ENCODE measurements around the gene ZNF407. TPM values are rescaled to one million over a fixed set of nuclear protein-coding genes. Genes with fewer than 3 reads are reported as not detected.

The ZNF407 gene
- total and polyA plus RNA-seq, 3 donors from 2014 or later: 10.9 to 35.9 (median 30.8) TPM

DNA sequence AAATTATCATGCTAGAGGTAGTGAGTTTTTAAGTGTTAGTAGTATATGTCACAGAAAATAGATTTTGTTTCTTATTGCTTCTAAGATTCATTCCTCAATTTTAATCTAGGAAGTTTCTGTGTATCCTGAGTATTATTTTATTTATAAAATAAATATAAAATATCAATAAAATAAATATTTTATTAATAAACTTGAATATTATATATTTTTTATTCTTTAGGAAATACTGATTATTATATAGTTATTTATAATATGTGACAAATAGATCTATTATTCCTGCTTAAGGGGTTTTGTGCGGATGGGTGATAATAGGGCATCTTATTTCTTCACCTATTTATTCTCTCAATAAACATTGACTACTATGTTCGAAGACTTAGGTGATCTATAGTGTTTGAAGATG, 191.0 kb downstream of the ZNF407 start:
- Histone ChIP-seq H3K4me3 (no peak overlapping the region), H3K36me3 (ENCODE audit: low read depth, missing control alignments) (no peaks in the 10 kb centered on the region), H3K27ac (no peak overlapping the region), H3K27me3 (no peaks in the 10 kb centered on the region), H3K4me1 (no peaks in the 10 kb centered on the region), H3K9me3 (no peaks in the 10 kb centered on the region)
- 50 to 77% methylated on average over 2 of the region's 2 CpGs for WGBS, 2 donors
- TF ChIP-seq, protein P1, sequence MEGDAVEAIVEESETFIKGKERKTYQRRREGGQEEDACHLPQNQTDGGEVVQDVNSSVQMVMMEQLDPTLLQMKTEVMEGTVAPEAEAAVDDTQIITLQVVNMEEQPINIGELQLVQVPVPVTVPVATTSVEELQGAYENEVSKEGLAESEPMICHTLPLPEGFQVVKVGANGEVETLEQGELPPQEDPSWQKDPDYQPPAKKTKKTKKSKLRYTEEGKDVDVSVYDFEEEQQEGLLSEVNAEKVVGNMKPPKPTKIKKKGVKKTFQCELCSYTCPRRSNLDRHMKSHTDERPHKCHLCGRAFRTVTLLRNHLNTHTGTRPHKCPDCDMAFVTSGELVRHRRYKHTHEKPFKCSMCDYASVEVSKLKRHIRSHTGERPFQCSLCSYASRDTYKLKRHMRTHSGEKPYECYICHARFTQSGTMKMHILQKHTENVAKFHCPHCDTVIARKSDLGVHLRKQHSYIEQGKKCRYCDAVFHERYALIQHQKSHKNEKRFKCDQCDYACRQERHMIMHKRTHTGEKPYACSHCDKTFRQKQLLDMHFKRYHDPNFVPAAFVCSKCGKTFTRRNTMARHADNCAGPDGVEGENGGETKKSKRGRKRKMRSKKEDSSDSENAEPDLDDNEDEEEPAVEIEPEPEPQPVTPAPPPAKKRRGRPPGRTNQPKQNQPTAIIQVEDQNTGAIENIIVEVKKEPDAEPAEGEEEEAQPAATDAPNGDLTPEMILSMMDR (IDR thresholded peaks at IDR 0.05): no peak
- no peak for TF ChIP-seq POLR2A (IDR thresholded peaks at IDR 0.05)
- DNase-seq: no peak
- intact Hi-C loops (cut with DNase I; ENCODE audit: low total_unique reads): no loop called here

DNA sequence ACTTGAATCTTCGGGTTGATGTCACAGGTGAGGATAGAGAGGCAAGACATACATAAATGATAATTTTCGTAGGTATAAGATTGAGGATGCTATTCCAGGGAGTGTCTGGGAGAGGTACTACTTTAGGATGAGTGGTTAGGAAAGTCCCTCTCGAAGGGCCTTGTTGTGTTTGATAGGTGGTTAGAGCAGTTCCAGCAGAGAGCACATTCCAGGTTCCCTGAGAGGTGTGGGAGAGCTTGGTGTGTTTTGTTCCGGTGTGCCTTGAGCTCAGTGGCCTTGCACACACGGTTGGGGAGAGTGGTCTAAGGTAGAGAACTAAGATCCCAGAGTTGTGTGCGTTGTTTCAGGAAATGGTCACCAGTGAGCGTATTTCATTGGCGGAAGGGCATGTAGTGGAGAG, 191.4 kb downstream of the ZNF407 start:
- intact Hi-C loops (cut with DNase I; ENCODE audit: low total_unique reads): no loop called here
- Histone ChIP-seq H3K4me1 (no peaks in the 10 kb centered on the region), H3K27ac (no peak overlapping the region), H3K36me3 (ENCODE audit: low read depth, missing control alignments) (no peaks in the 10 kb centered on the region), H3K4me3 (no peak overlapping the region), H3K27me3 (no peaks in the 10 kb centered on the region), H3K9me3 (no peaks in the 10 kb centered on the region)
- 91 to 97% methylated on average over 8 of the region's 8 CpGs for WGBS, 2 donors
- DNase-seq: no peak
- TF ChIP-seq, protein P1 (IDR thresholded peaks at IDR 0.05): no peak
- no peak for TF ChIP-seq POLR2A (IDR thresholded peaks at IDR 0.05)

DNA sequence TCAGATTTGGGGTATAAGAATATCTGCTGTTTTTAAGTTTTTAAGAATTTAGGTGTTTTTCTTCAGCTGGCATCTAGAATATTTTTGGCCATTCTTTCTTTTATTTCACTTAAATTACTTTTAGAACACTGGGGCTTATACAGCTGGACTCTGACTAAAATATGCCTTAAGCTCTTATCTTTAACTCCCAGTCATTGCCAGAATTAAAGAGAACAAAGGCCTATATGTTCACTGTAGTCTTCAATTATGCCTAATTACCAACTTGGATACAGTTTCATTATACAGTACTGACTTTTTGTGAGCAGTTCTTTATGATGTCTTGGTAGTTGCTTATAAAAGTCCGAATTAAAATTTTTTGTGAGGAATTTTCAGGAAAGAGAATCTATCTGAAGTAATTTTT, 192.8 kb downstream of the ZNF407 start:
- intact Hi-C loops (cut with DNase I; ENCODE audit: low total_unique reads): no loop called here
- TF ChIP-seq, protein P1 (IDR thresholded peaks at IDR 0.05): no peak
- TF ChIP-seq POLR2A (IDR thresholded peaks at IDR 0.05): no peak
- Histone ChIP-seq H3K27me3 (no peaks in the 10 kb centered on the region), H3K4me1 (no peaks in the 10 kb centered on the region), H3K9me3 (no peaks in the 10 kb centered on the region), H3K36me3 (ENCODE audit: low read depth, missing control alignments) (no peaks in the 10 kb centered on the region), H3K27ac (no peak overlapping the region), H3K4me3 (no peak overlapping the region)
- DNase-seq: no peak
- 85 to 96% methylated on average over 1 of the region's 1 CpG for WGBS, 2 donors

DNA sequence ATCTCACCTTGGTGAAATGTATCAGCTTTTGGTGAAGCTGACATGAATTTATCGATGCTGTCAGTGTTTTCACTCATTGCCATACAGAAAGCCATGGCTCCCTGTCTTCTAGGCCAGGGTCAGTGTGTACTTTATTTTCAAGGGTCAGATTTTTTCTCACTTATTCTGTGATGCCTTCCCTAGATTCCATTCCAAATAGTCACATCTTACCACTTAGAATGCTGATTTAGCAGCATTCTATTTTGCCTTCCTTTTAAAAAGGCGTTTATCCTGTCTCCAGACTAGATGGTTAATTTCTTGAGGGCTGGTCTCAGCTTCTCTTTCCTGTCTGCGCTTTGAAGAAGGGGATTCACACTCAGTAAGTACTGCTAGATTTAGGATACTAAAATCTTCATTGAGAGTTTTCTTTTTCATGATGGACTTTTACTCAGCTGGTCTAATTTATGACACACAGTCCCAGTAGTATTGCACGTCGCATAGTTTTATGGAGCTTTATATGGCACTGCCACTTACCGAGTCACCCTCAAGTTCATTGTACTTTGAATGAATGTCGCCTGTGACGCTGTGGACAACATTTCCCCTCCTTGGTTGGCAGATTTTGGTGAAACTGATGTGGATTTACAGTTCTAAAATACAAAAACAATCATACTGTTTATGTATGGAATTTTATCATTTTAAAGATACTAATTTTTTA, 194.0 kb downstream of the ZNF407 start:
- WGBS, 2 donors: 90 to 95% methylated on average over 8 of the region's 8 CpGs
- no peak overlapping the region for H3K27ac ChIP-seq
- no peak for DNase-seq
- no peaks in the 10 kb centered on the region for H3K9me3 ChIP-seq
- TF ChIP-seq POLR2A (IDR thresholded peaks at IDR 0.05): no peak
- TF ChIP-seq, protein P1 (IDR thresholded peaks at IDR 0.05): no peak
- no peaks in the 10 kb centered on the region for H3K36me3 ChIP-seq (ENCODE audit: low read depth, missing control alignments)
- peaks cover 2% of the 10 kb centered on the region for H3K4me1 ChIP-seq
- intact Hi-C loops (cut with DNase I; ENCODE audit: low total_unique reads): no loop called here
- H3K27me3 ChIP-seq: no peaks in the 10 kb centered on the region
- no peak overlapping the region for H3K4me3 ChIP-seq

DNA sequence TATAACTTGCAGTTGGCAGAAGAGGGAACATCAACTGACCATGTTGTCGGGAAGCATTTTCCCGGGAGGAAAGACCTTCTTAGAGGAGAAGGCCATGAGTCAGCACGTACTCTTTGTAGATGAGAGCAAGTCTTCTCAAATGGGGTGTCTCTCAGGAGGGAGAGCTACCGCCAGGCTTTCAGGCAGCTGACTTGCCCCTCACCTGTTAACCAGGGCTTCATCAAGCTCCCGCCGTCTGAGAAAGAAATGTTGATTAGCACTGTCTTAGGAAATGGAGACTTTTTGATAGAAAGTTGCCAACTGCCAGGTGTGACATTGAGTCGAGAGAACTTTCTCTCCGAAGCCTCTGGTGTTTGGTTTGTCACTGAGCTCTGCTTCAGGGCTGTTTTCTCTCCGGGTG, 196.1 kb downstream of the ZNF407 start:
- Histone ChIP-seq H3K36me3 (ENCODE audit: low read depth, missing control alignments) (no peaks in the 10 kb centered on the region), H3K27ac (no peak overlapping the region), H3K4me3 (no peak overlapping the region), H3K4me1 (peaks cover 9% of the 10 kb centered on the region), H3K9me3 (no peaks in the 10 kb centered on the region), H3K27me3 (no peaks in the 10 kb centered on the region)
- no peak for DNase-seq
- intact Hi-C loops (cut with DNase I; ENCODE audit: low total_unique reads): no loop called here
- 70 to 81% methylated on average over 9 of the region's 9 CpGs for WGBS, 2 donors
- no peak for TF ChIP-seq POLR2A (IDR thresholded peaks at IDR 0.05)
- TF ChIP-seq, protein P1 (IDR thresholded peaks at IDR 0.05): no peak

All from testis (tissue), 3 donors.